ENCODE measurements around the gene RRAS2. TPM values are rescaled to one million over a fixed set of nuclear protein-coding genes. Genes with fewer than 3 reads are reported as not detected.

Gene RRAS2
- total and polyA plus RNA-seq, 2 of the 4 experiments (the other 2 are of a cell fraction), result 85.5 to 106 TPM

GRCh38 chr11:14336507-14337503 is 22.2 kb downstream of the RRAS2 start:
- DNase-seq (peak; percentile 99), ATAC-seq (ENCODE audit: low read depth) (peak; percentile 96)
- no peaks in the 10 kb centered on the region; the same call in 1 of the 2 replicates for H3K9me3 ChIP-seq (ENCODE audit: control insufficient read depth, insufficient read depth, low read length)
- peak overlapping the region; percentile 46; the same call in 1 of the 2 replicates for H3K18ac ChIP-seq (ENCODE audit: low read depth, low read length)
- H3K36me3 ChIP-seq (ENCODE audit: control insufficient read depth, insufficient read depth, low read length), result no peaks in the 10 kb centered on the region
- in situ Hi-C loops (cut with MboI; ENCODE audit: low sequenced_read_pairs) (no loop called here), dilution Hi-C loops (cut with HindIII; ENCODE audit: low sequenced_read_pairs, unreplicated experiment) (no loop called here), intact Hi-C loops (cut with micrococcal nuclease) (no loop called here)
- H3K4ac ChIP-seq (ENCODE audit: low read depth, low read length), result no peak overlapping the region
- H2AK9ac ChIP-seq (replicated peaks; ENCODE audit: low read depth, low read length, poor library complexity), result no peak overlapping the region
- WGBS, 2 experiments (ENCODE audit: extremely low coverage in 2 of 2, insufficient read length in 1 of 2), result 10% methylated on average over 2 of the region's 2 CpGs; no CpG with 5 or more reads in 1 of the 2 experiments
- no peak overlapping the region for H3K9ac ChIP-seq (ENCODE audit: low read depth, low read length)
- no peak overlapping the region for H3K23ac ChIP-seq (ENCODE audit: low read depth, low read length)
- H4K91ac ChIP-seq (ENCODE audit: insufficient read depth, low read depth, low read length), result no peak overlapping the region
- H3K56ac ChIP-seq (ENCODE audit: extremely low read depth, insufficient read depth, low read length), result no peak overlapping the region
- POLR2A ChIA-PET (ENCODE audit: unreplicated experiment), result no interaction called here
- no peaks in the 10 kb centered on the region for H3K27me3 ChIP-seq (ENCODE audit: control insufficient read depth, insufficient read depth, low read length)
- H2AFZ ChIP-seq (replicated peaks; ENCODE audit: low read length, poor library complexity), result no peak overlapping the region
- H3K14ac ChIP-seq (replicated peaks; ENCODE audit: low read depth, low read length), result no peak overlapping the region
- H3K79me1 ChIP-seq (ENCODE audit: low read depth in 1 of 2, low read length in 2 of 2), result peaks cover 6 to 56% of the 10 kb centered on the region in 2 experiments
- H2AK5ac ChIP-seq (ENCODE audit: low read depth, low read length), result no peak overlapping the region
- peaks cover 57% of the 10 kb centered on the region; the same call in 1 of the 2 replicates for H4K20me1 ChIP-seq (ENCODE audit: insufficient read depth, low read length)
- no peak overlapping the region for H2BK120ac ChIP-seq (ENCODE audit: low read depth, low read length)
- no peak overlapping the region; a peak in 1 of 4 replicates for H4K8ac ChIP-seq (ENCODE audit: low read depth in 2 of 2, low read length in 2 of 2)
- H2BK5ac ChIP-seq (ENCODE audit: low read depth, low read length, poor library complexity, severe bottlenecking), result peak overlapping the region; percentile 32
- H3K4me1 ChIP-seq (ENCODE audit: control insufficient read depth, insufficient read depth, low read length), result peaks cover 4% of the 10 kb centered on the region; the same call in 1 of the 2 replicates
- H3K4me2 ChIP-seq (ENCODE audit: low read depth, low read length), result peak overlapping the region; percentile 64; the same call in 1 of the 2 replicates
- no TSS peak for BruUV-seq (replicated peaks)
- H2BK20ac ChIP-seq (ENCODE audit: low read depth, low read length), result peak overlapping the region; percentile 21; the same call in 1 of the 2 replicates
- no peak overlapping the region for H2BK15ac ChIP-seq (ENCODE audit: low read depth, low read length)
- H3K9me1 ChIP-seq (ENCODE audit: insufficient read depth, low read length), result no peaks in the 10 kb centered on the region; the same call in 1 of the 2 replicates
- CTCF ChIA-PET, result interaction anchor here (0.7 kb wide), 1 partner anchor 82 kb away, joined by 3 read pairs; no protein-coding TSS in a partner anchor
- TF ChIP-seq MAFK (IDR thresholded peaks at IDR 0.05; ENCODE audit: low read depth, low read length) (0 out of 2 replicates have a peak, but pooled peaks have one; percentile 30), CHD1 (IDR thresholded peaks at IDR 0.05; ENCODE audit: low read depth, low read length) (no peak), CTCF (conservative IDR thresholded peaks at IDR 0.05; ENCODE audit: low read depth, low read length) (no peak), MXI1 (IDR thresholded peaks at IDR 0.05; ENCODE audit: borderline replicate concordance, low read depth, low read length) (no peak), RCOR1 (IDR thresholded peaks at IDR 0.05; ENCODE audit: insufficient replicate concordance, low read length) (no peak), POLR2A (IDR thresholded peaks at IDR 0.05; ENCODE audit: low read depth, low read length) (no peak), NFE2L2 (IDR thresholded peaks at IDR 0.05; ENCODE audit: low read depth, low read length) (peak; percentile 66; the same call in 1 of the 2 replicates), FOS (IDR thresholded peaks at IDR 0.05; ENCODE audit: low read depth, low read length) (peak; percentile 97), CEBPB (IDR thresholded peaks at IDR 0.05; ENCODE audit: low read depth, low read length) (peak; percentile 81), BHLHE40 (IDR thresholded peaks at IDR 0.05; ENCODE audit: low read depth, low read length) (peak; percentile 77)
- H3K27ac ChIP-seq (ENCODE audit: insufficient read depth, low read length), result no peak overlapping the region
- no peak overlapping the region for H4K5ac ChIP-seq (ENCODE audit: low read depth, low read length)
- H3K4me3 ChIP-seq (ENCODE audit: insufficient read depth, low read depth, low read length), result no peak overlapping the region
